CD4-positive, alpha-beta T cell (primary cell): ENCODE results near the gene FUS. TPM values are rescaled to one million over a fixed set of nuclear protein-coding genes. Genes with fewer than 3 reads are reported as not detected.
A peak's percentile ranks its signal among the peaks of the same experiment; 100 is the strongest.

Experiments
- ATAC-seq: fragments of 200-7000 bp; cut with Tn5 transposase; one replicate; pipeline ENCODE4 v1.10.0; 2022; ENCODE audit warnings: mild to moderate bottlenecking; ENCODE audit not compliant: poor library complexity
- CTCF ChIA-PET: fragments of 350-600 bp; sonication (Branson Sonifier 250); formaldehyde crosslinking; loops from one replicate; lab custom pipeline; 2021; ENCODE audit warnings: antibody characterized with exemption, inconsistent platforms; lab: Charles Lee
- POLR2A ChIA-PET: fragments of 350-600 bp; sonication (Branson Sonifier 250); formaldehyde crosslinking; loops from one replicate; lab custom pipeline; 2021; ENCODE audit warnings: antibody characterized with exemption, inconsistent platforms; lab: Charles Lee
- DNase-seq, 14 experiments: peaks; one replicate each; pipeline ENCODE4 v3.0.0-alpha.2; 2013 to 2020; ENCODE audit warnings: mixed read lengths in 2 of 14
- H3K27ac ChIP-seq, 2 donors: one replicate each; pipeline versions ENCODE4 v1.5.1 to v1.7.0; 2013; ENCODE audit warnings: low read length in 2 of 2, low read depth in 1 of 2, mild to moderate bottlenecking in 1 of 2
- H3K27me3 ChIP-seq, 2 experiments: 1 replicate in 1 of 2; 2 replicates in 1 of 2; pipeline versions ENCODE4 v1.6.1 to v1.7.0; 2013; ENCODE audit warnings: low read length in 2 of 2, control low read depth in 1 of 2, mild to moderate bottlenecking in 1 of 2, moderate library complexity in 1 of 2; ENCODE audit not compliant: insufficient read depth in 2 of 2, control insufficient read depth in 1 of 2
- H3K36me3 ChIP-seq: one replicate; pipeline ENCODE4 v1.6.1; 2013; ENCODE audit warnings: low read length, control low read depth; ENCODE audit not compliant: insufficient read depth
- H3K4me1 ChIP-seq: one replicate; pipeline ENCODE4 v1.6.1; 2013; ENCODE audit warnings: low read length, control low read depth; ENCODE audit not compliant: insufficient read depth
- H3K4me3 ChIP-seq: one replicate; pipeline ENCODE4 v1.5.1; 2013; ENCODE audit warnings: mild to moderate bottlenecking, low read length, moderate library complexity
- H3K9me3 ChIP-seq, 2 experiments: 1 replicate in 1 of 2; 2 replicates in 1 of 2; pipeline versions ENCODE4 v1.6.1 to v1.7.0; 2013; ENCODE audit warnings: low read length in 2 of 2, mild to moderate bottlenecking in 2 of 2, control low read depth in 1 of 2, moderate library complexity in 1 of 2; ENCODE audit not compliant: control insufficient read depth in 1 of 2, insufficient read depth in 1 of 2
- H3K27ac Mint-ChIP-seq: one replicate; pipeline ENCODE4 v1.8.0; 2020; ENCODE audit warnings: mixed read lengths
- H3K27me3 Mint-ChIP-seq: one replicate; pipeline ENCODE4 v1.8.0; 2021; ENCODE audit warnings: mixed read lengths
- H3K36me3 Mint-ChIP-seq: one replicate; pipeline ENCODE4 v1.8.0; 2021; ENCODE audit warnings: low read depth, mixed read lengths
- H3K4me1 Mint-ChIP-seq: one replicate; pipeline ENCODE4 v1.8.0; 2021; ENCODE audit warnings: low read depth, mixed read lengths
- H3K4me3 Mint-ChIP-seq: one replicate; pipeline ENCODE4 v1.8.0; 2020; ENCODE audit warnings: mild to moderate bottlenecking, mixed read lengths
- H3K9me3 Mint-ChIP-seq: one replicate; pipeline ENCODE4 v1.8.0; 2020; ENCODE audit warnings: mixed read lengths
- intact Hi-C, 2 experiments: fragments of 100-400 bp; cut with DNase I in 1 of 2; cut with micrococcal nuclease in 1 of 2; formaldehyde crosslinking; loops; one replicate each; pipeline versions ENCODE4 v1.15.1 to v1.9.0; 2023 to 2025; cut with DNase I, micrococcal nuclease
- total RNA-seq, 174 experiments: library from RNA in 2 of 174; stranded (reverse) in 2 of 174; gene quantifications; one replicate each; pipeline ENCODE4 v1.2.3 and lab custom pipeline; 2021 to 2026
- TF ChIP-seq, protein P1 (sequence below): fragments of 200-600 bp; IDR thresholded peaks from one replicate; pipeline ENCODE4 v1.8.0; 2022; ENCODE audit warnings: antibody characterized with exemption, mild to moderate bottlenecking

The FUS gene
- total RNA-seq, 2 experiments from 2014 or later, result 699 to 733 TPM

GRCh38 chr16:31187808-31188189, 7.9 kb downstream of the FUS start:
- intact Hi-C loops, result loop anchor here (10.0 kb wide), 3 partner anchors 147 to 677 kb away; no protein-coding TSS in a partner anchor
- no peak overlapping the region for H3K4me3 ChIP-seq
- Mint-ChIP-seq H3K36me3 (peaks cover 100% of the 10 kb centered on the region), H3K27me3 (no peaks in the 10 kb centered on the region), H3K9me3 (no peaks in the 10 kb centered on the region), H3K4me1 (peaks cover 93% of the 10 kb centered on the region), H3K4me3 (peak overlapping the region; percentile 60), H3K27ac (peak overlapping the region; percentile 50)
- ChIA-PET CTCF (no interaction called here), POLR2A (interaction anchor here (0.8 to 6.6 kb wide), 5 partner anchors 10 to 46 kb away, joined by 3 to 89 read pairs (median 3); partner anchors contain the start of gene PYCARD)
- H3K36me3 ChIP-seq, result peaks cover 100% of the 10 kb centered on the region
- ATAC-seq (no peak), DNase-seq (no peak)
- no peaks in the 10 kb centered on the region for H3K27me3 ChIP-seq
- H3K4me1 ChIP-seq, result peaks cover 52% of the 10 kb centered on the region
- H3K9me3 ChIP-seq, result no peaks in the 10 kb centered on the region
- H3K27ac ChIP-seq, result no peak overlapping the region
- TF ChIP-seq, protein P1, sequence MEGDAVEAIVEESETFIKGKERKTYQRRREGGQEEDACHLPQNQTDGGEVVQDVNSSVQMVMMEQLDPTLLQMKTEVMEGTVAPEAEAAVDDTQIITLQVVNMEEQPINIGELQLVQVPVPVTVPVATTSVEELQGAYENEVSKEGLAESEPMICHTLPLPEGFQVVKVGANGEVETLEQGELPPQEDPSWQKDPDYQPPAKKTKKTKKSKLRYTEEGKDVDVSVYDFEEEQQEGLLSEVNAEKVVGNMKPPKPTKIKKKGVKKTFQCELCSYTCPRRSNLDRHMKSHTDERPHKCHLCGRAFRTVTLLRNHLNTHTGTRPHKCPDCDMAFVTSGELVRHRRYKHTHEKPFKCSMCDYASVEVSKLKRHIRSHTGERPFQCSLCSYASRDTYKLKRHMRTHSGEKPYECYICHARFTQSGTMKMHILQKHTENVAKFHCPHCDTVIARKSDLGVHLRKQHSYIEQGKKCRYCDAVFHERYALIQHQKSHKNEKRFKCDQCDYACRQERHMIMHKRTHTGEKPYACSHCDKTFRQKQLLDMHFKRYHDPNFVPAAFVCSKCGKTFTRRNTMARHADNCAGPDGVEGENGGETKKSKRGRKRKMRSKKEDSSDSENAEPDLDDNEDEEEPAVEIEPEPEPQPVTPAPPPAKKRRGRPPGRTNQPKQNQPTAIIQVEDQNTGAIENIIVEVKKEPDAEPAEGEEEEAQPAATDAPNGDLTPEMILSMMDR, result no peak

DNA sequence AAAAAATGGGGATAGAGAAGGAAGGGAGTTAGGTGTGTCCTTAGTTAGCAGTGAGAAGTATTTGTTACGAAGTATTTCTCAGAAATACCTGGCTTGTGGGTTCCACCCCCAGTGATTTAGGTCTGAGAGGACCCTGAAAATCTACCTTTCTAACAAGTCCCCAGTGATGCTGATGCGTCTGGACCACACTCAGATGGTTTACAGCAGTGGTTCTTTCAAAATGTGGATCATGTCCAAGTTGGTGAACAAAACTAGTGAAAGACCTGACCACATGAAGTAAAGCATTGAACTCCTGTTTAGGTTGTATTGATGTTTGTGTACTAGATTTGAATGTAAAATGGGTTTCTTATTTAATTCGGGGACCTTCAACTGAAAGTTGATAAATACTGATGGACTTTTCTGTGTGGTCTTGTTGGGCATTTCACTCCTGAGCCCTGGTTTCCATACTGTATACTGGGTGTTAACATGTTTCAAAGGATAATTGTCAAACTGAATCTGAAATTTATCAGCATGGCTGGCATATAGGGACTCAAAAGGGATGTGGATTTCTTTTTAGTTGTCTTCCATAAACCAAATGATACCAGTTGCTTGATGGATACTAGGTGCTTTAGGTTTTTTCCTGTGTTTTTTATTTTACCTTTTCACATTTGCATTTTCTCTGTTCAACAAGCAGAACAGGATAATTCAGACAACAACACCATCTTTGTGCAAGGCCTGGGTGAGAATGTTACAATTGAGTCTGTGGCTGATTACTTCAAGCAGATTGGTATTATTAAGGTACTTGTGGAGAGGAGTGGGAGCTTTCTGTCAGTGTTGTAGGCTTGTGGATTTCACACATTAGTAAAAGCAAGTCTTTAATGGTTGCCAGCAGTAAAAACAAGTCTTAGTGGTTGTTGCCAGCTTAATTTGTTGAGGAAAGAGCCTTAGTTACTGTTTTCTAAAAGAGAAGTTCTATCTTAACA, 8.8 kb downstream of the FUS start:
- peaks cover 100% of the 10 kb centered on the region for H3K36me3 ChIP-seq
- DNase-seq (peak in 2 of 14 experiments; percentile 17 to 36), ATAC-seq (no peak)
- peaks cover 100% of the 10 kb centered on the region for H3K36me3 Mint-ChIP-seq
- no peaks in the 10 kb centered on the region for H3K9me3 ChIP-seq
- H3K9me3 Mint-ChIP-seq, result no peaks in the 10 kb centered on the region
- ChIA-PET POLR2A (interaction anchor here (1.3 to 3.6 kb wide), 3 partner anchors 9 to 46 kb away, joined by 4 to 30 read pairs (median 28); partner anchors contain the start of genes FUS and PYCARD), CTCF (interaction anchor here (0.8 kb wide), 1 partner anchor 47 kb away, joined by 3 read pairs; no protein-coding TSS in a partner anchor)
- peaks cover 91% of the 10 kb centered on the region for H3K4me1 Mint-ChIP-seq
- H3K27me3 ChIP-seq, result no peaks in the 10 kb centered on the region
- H3K27ac ChIP-seq, result no peak overlapping the region
- H3K4me3 Mint-ChIP-seq, result peak overlapping the region; percentile 60
- H3K4me3 ChIP-seq, result no peak overlapping the region
- H3K4me1 ChIP-seq, result peaks cover 48% of the 10 kb centered on the region
- no peaks in the 10 kb centered on the region for H3K27me3 Mint-ChIP-seq
- peak overlapping the region; percentile 50 for H3K27ac Mint-ChIP-seq
- intact Hi-C loops, result loop anchor here (10.0 kb wide), 3 partner anchors 146 to 676 kb away; no protein-coding TSS in a partner anchor
- TF ChIP-seq, protein P1, result no peak

GRCh38 chr16:31189412-31189778, 9.5 kb downstream of the FUS start:
- peak overlapping the region; percentile 23 for H3K4me3 Mint-ChIP-seq
- intact Hi-C loops, result loop anchor here (10.0 kb wide), 3 partner anchors 145 to 675 kb away; no protein-coding TSS in a partner anchor

More at GRCh38 chr16:31189412-31189778, 9.5 kb downstream of the FUS start:
- Histone ChIP-seq H3K27ac (peak overlapping the region in 1 of 2 donors; percentile 26), H3K4me1 (peaks cover 42% of the 10 kb centered on the region), H3K36me3 (peaks cover 100% of the 10 kb centered on the region), H3K9me3 (no peaks in the 10 kb centered on the region), H3K27me3 (no peaks in the 10 kb centered on the region), H3K4me3 (no peak overlapping the region)
- H3K27me3 Mint-ChIP-seq, result no peaks in the 10 kb centered on the region
- CTCF ChIA-PET, result interaction anchor here (0.8 kb wide), 1 partner anchor 47 kb away, joined by 3 read pairs; no protein-coding TSS in a partner anchor
- no peak for DNase-seq
- ATAC-seq, result no peak
- peaks cover 90% of the 10 kb centered on the region for H3K4me1 Mint-ChIP-seq
- peaks cover 100% of the 10 kb centered on the region for H3K36me3 Mint-ChIP-seq
- TF ChIP-seq, protein P1, result no peak
- POLR2A ChIA-PET, result interaction anchor here (0.7 to 3.6 kb wide), 3 partner anchors 10 to 33 kb away, joined by 4 to 30 read pairs (median 28); partner anchors contain the start of genes FUS and PYCARD
- no peaks in the 10 kb centered on the region for H3K9me3 Mint-ChIP-seq
- peak overlapping the region; percentile 50 for H3K27ac Mint-ChIP-seq
